GM19438 (cell line): Measurements from ENCODE around the gene SAMD15.
"Not testable (repeated sequence)": the region's sequence is repeated elsewhere in the genome, so short reads cannot be mapped to it uniquely, and the experiment has no call there.

ENCODE experiments used
- ATAC-seq: cut with Tn5 transposase; IDR thresholded peaks from one replicate; pipeline ENCODE4 v1.9.1; 2021; ENCODE audit warnings: low read depth; ENCODE audit not compliant: unreplicated experiment

SAMD15 gene

DNA sequence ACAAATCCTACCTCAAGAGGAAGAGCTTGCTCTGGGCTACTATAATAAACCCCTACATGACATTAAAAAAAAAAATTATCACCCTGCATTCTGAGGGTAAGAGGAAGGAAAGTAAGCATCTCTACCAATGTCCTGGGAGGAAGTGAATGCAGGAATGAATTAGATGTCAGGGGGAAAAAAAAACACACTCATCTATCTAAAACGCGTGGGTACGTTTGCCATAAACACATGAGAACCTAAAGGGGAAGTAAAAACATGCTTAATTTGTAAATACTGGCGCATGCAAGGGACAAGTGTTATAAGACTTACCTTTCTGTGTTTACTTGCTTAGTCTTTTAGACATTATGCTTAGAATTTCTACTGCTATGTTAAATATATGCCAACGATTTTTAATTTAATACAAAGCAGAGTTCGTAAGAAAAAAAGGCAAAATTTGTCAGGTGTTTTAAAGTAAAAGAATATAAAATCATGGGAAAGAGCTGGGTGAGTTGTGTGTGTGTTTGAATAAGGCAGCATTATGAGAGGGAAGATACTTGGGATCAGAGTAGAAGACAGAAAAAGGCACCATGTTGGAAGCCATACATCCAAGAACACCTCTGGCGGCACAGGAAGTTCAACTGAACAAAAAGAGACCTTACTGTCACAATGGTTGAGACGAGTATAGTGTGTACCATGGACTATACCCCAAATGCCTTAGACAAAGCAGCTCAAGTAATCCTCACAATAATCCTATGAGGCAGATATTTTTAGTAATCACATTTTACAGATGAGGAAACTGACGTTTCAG is 1.8 kb upstream of the SAMD15 start:
- no peak for ATAC-seq

GRCh38 chr14:77375973-77376770 is 1.0 kb upstream of the SAMD15 start:
- ATAC-seq = peak; percentile 22

DNA sequence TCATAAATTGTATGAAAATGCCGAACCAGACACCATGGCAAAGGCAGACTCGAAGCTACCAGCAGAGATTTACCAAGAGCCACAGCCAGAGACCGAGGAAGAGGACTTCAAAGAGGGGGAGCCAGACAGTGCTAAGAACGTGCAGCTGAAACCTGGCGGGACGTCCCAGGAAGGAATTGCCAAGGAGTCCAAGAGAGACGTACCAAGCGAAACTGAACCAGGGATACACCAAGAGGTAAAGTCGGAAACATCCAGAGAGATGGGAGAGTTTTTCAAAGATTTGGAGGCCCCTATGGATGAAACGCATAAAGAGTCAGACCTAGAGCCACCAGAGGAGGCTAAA is 294 bp downstream of the SAMD15 start:
- peak; percentile 2 for ATAC-seq

GRCh38 chr14:77378701-77379100 is 1.5 kb downstream of the SAMD15 start:
- no peak for ATAC-seq

- ATAC-seq = no peak
These were observed 13.0 kb downstream of the SAMD15 start for GRCh38 chr14:77390188-77390587.

DNA sequence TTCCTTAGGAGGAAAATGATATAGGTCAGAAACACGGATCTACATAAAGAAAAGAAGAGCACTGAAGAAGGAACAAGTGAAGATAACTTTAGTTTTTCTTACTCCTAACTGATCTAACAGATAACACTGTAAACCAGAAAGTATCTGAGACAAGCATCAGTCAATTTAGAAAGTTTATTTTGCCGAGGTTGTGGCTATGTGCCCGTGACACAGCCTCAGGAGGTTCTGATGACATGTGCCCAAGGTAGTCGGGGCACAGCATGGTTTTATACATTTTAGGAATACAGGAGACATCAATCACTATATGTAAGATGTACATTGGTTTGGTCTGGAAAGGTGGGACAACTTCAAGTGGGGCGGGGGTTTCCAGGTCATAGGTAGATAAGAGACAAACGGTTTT is 23.0 kb downstream of the SAMD15 start:
- ATAC-seq = no peak

DNA sequence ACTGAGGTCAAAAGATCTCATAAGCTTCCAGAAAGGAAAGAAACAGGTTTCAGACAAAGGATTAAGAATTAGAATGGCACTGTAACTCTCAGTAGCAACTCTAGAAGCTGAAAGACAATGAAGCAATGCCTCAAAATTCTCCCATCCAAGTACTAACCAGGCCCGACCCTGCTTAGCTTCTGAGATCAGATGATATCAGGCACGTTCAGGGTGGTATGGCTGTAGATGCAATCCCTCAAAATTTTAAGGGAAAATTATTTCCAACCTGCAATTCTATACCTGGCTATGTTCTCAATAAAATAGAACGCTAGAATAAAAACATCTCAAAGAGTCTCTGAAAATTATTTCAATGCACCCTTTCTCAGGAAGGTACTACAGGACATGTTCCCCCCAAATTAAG is 26.6 kb downstream of the SAMD15 start:
- ATAC-seq = no peak

- ATAC-seq = no peak
These were observed 28.9 kb downstream of the SAMD15 start for GRCh38 chr14:77406086-77406485.

- no peak for ATAC-seq
These were observed 29.5 kb downstream of the SAMD15 start for GRCh38 chr14:77406718-77407117.

DNA sequence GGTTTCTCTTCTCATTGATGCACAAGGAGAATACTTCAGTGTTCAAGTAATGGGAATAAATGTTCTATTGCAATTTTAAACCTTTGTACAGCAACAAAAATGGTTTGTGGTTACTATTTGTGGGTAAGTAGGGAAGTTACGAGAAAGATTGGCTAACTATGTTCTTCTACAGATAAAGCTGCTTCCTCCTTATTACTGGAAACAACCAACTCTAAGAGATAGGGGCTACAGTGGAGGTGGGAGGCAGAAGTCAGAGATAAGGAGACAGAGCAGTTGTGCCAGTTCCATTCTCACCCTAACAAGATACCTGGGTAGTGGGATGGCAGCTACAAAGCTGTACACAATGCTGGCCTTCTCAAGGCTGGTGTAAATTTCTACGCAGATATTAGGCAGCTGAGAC is 30.0 kb downstream of the SAMD15 start:
- no peak for ATAC-seq

DNA sequence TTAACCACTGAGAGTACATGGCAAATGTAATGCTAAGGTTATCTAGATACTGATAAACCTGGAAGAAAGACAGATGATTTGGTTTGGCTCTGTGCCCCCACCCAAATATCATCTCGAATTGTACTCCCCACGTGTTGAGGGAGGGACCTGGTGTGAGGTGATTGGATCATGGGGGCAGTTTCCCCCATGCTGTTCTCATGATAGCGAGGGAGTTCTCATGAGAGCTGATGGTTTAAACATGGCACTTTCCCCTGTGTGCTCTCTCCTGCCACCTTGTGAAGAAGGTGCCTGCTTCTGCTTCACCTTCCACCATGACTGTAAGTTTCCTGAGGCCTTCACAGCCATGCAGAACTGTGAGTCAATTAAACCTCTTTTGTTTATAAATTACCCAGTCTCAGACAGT is 32.0 kb downstream of the SAMD15 start:
- ATAC-seq = no peak

GRCh38 chr14:77415403-77416030 is 38.3 kb downstream of the SAMD15 start:
- ATAC-seq = not testable (repeated sequence)

GRCh38 chr14:77416098-77416497 is 38.9 kb downstream of the SAMD15 start:
- ATAC-seq = not testable (repeated sequence)

- ATAC-seq = no peak
These were observed 39.7 kb downstream of the SAMD15 start for GRCh38 chr14:77416836-77417235.

DNA sequence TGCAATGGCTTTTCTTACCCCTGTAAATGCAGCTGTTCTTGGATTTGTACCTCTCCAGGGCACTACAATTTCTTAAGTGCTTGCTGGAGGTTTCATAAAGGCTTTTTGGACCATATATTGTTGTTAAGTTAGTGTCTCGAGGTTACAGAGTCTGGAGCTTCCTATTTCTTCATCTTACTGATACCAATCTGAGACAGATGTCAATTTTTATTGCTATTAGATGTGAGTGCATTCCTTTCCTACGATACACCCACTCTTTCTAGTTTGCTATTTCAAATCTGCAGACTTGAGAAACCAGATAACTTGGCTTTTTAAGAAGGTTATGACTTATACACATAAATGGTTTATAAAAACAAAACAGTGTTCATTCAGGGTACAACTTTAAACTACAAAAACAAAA is 44.0 kb downstream of the SAMD15 start:
- no peak for ATAC-seq

- ATAC-seq = no peak
These were observed 46.2 kb downstream of the SAMD15 start, which contains the start of gene NOXRED1 for GRCh38 chr14:77423423-77423822. Gene NOXRED1 (minus strand): TSS chr14:77423523. CDS start chr14:77422889, 634 bp downstream.

DNA sequence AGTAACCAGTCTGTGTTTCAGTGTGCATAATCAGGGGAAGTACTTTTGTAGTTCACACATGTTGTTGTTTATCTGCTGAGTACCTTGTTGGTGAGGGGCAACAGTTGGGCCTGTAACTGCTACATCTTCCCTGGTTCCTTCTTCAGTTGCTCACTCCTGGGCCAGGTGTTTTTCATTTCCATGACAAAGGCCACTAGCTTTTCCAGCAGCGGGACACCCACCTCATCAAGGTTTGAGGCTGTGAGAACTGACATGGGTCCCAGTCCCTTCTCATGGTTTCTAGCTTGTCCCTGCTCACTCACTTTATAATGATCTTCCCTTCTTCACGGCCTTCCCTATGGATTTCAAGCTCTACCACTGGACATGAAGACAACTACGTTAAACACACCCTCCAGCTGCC is 47.7 kb downstream of the SAMD15 start:
- no peak for ATAC-seq

DNA sequence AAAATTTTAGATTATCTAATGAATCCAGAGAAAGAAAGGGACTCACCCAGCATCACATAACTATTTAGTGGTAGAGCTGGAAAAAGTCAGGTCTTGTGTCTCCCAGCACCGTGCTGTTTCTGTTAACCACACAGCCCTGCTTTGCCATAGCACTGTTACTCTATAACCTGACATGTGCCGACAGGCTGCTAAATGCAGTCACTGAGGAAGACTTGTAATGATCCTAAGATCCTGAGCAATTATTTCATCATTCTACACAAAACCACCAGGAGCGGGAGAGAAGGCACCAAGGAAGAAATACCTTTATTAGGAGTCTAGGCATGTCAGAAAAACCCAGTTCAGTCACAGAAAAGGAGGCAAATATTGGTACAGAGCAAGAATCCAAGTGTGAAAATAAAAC is 49.2 kb downstream of the SAMD15 start:
- ATAC-seq = no peak

DNA sequence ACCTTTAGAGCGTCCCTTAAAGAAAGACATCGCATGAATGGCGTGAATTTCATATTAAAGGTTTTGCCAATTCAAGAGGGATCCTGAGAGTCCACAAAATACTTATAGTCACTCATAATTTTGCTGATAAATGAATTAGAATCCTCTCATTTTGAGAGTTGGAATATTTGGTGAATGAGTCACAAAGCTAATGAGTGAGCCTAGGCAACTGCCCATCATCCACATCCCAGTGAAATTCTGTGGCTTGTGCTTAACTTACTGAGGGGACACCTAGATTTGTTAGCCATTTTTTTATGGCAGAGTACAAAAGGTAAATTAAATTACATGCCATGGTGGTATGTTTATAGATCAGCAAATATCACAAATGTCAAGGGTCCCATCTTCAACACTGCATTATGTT is 58.9 kb downstream of the SAMD15 start:
- no peak for ATAC-seq

GRCh38 chr14:77438596-77438995 is 61.4 kb downstream of the SAMD15 start:
- ATAC-seq = no peak

DNA sequence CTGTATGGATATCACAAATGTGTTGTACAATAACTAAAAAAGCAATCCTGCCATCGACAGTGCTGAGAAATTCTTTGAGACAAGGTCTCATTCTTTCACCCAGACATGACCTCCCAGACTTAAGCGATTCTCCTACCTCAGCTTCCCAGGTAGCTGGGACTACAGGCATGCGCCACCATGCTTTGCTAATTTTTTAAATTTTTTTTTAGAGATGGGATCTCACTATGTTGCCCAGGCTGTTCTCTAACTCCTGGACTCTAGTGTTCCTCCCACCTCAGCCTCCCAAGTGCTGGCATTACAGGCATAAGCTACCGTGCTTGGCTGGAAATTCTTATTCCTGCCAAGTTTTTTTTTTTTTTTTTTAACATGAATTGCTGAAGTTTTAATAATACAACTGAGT is 62.7 kb downstream of the SAMD15 start:
- no peak for ATAC-seq
